ENCODE measurements around the gene KLHL35.
"Not testable (repeated sequence)": the region's sequence is repeated elsewhere in the genome, so short reads cannot be mapped to it uniquely, and the experiment has no call there.

Gene KLHL35

DNA sequence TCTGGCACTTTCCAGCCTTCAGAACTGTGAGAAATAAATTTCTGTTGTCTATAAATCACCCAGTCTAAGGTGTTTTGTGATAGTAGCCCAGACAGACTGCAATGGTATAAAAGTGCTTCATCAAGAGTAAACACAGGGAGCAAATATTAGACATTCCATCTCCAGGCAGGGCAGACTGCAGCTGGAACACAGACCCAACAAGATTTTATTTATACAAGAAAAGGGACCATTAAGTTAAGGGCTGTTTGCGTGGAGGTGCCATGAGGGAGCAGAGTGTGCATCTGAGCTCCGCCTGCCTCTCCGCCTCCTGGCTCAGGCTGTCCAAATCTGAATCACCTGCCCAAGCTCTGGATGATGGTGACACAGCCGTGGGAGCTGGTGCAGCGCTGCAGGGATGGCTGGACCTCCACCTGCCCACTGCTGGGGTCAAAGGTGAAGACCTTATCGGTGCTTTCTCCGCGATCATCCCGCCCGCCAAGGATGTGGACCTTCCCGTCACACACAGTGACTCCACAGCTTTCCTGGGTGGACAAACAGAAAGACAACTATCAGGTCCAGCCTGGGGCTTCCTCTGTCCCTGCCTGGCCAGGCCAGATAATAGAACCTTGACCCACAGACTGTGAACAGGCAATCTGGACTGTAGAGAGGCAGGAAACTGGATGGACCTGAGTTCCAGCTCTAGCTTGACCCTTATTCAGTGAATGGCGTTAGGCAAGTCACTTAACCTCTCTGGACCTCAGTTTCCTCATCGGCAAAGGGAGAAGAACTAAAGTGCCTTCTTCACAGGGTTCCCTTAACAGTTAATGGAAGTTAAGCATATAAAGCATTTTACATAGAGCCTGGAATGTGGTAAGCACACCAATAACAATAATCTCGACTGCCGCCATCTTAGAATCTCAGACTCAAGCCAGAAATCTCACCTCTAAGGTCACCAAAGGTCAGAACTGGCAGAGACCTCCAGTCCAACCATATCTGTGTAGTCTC lies 10.5 kb downstream of the KLHL35 start:
- TF ChIP-seq FOXA1 (IDR thresholded peaks at IDR 0.05) (no peak), FOXM1 (IDR thresholded peaks at IDR 0.05; ENCODE audit: borderline replicate concordance) (no peak), LEF1 (IDR thresholded peaks at IDR 0.05; ENCODE audit: borderline replicate concordance) (no peak), NFRKB (IDR thresholded peaks at IDR 0.05) (no peak), BHLHE40 (IDR thresholded peaks at IDR 0.05; ENCODE audit: borderline replicate concordance) (no peak), L3MBTL2 (conservative IDR thresholded peaks at IDR 0.05) (no peak), FOXK2 (IDR thresholded peaks at IDR 0.05) (no peak), SP1 (IDR thresholded peaks at IDR 0.05) (no peak), CTBP1 (IDR thresholded peaks at IDR 0.05; ENCODE audit: borderline replicate concordance) (no peak), TARDBP (IDR thresholded peaks at IDR 0.05) (no peak), ARNT (IDR thresholded peaks at IDR 0.05) (no peak), ZNF384 (IDR thresholded peaks at IDR 0.05) (no peak), HDGF (IDR thresholded peaks at IDR 0.05; ENCODE audit: borderline replicate concordance) (no peak)
- TF ChIP-seq, protein P1, sequence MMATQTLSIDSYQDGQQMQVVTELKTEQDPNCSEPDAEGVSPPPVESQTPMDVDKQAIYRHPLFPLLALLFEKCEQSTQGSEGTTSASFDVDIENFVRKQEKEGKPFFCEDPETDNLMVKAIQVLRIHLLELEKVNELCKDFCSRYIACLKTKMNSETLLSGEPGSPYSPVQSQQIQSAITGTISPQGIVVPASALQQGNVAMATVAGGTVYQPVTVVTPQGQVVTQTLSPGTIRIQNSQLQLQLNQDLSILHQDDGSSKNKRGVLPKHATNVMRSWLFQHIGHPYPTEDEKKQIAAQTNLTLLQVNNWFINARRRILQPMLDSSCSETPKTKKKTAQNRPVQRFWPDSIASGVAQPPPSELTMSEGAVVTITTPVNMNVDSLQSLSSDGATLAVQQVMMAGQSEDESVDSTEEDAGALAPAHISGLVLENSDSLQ (IDR thresholded peaks at IDR 0.05): no peak
- DNase-seq (ENCODE audit: extremely low spot score): no peak
- ChIA-PET POLR2A (no interaction called here), CTCF (no interaction called here)

DNA sequence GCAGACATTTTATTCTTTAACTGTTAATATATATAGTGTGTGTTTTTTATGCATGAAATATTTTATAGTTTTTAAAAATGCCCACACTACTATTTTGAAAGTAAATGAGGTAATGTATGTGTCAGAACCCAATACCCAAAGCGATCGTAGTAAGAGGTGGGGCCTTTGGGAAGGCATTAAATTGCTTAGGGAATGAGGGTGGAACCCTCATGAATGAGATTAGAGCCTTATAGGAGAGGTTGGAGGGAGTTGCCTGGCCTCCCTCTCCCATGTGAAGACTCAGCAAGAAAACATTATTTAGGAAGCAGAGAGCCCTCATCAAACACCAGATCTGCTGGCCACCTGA lies 11.1 kb downstream of the KLHL35 start:
- no peak for DNase-seq (ENCODE audit: extremely low spot score)
- CTCF ChIA-PET: no interaction called here
- TF ChIP-seq BHLHE40 (IDR thresholded peaks at IDR 0.05; ENCODE audit: borderline replicate concordance): no peak
- TF ChIP-seq CTBP1 (IDR thresholded peaks at IDR 0.05; ENCODE audit: borderline replicate concordance): no peak
- TF ChIP-seq NFRKB (IDR thresholded peaks at IDR 0.05): no peak
- TF ChIP-seq ELF4 (IDR thresholded peaks at IDR 0.05): no peak
- no peak for TF ChIP-seq SP1 (IDR thresholded peaks at IDR 0.05)
- no peak for TF ChIP-seq FOXA1 (IDR thresholded peaks at IDR 0.05)
- no peak for TF ChIP-seq SUZ12 (IDR thresholded peaks at IDR 0.05)
- TF ChIP-seq, protein P1 (IDR thresholded peaks at IDR 0.05): no peak
- TF ChIP-seq HDGF (IDR thresholded peaks at IDR 0.05; ENCODE audit: borderline replicate concordance): no peak
- no peak for TF ChIP-seq ZNF384 (IDR thresholded peaks at IDR 0.05)
- no peak for TF ChIP-seq LEF1 (IDR thresholded peaks at IDR 0.05; ENCODE audit: borderline replicate concordance)
- TF ChIP-seq FOXK2 (IDR thresholded peaks at IDR 0.05): no peak
- TF ChIP-seq ARNT (IDR thresholded peaks at IDR 0.05): no peak
- POLR2A ChIA-PET: no interaction called here

- no peak for DNase-seq (ENCODE audit: extremely low spot score)
- CTCF ChIA-PET: no interaction called here
- no peak for TF ChIP-seq HDGF (IDR thresholded peaks at IDR 0.05; ENCODE audit: borderline replicate concordance)
- TF ChIP-seq NFRKB (IDR thresholded peaks at IDR 0.05): no peak
- no peak for TF ChIP-seq LEF1 (IDR thresholded peaks at IDR 0.05; ENCODE audit: borderline replicate concordance)
- no peak for TF ChIP-seq ARNT (IDR thresholded peaks at IDR 0.05)
- TF ChIP-seq ZNF384 (IDR thresholded peaks at IDR 0.05): no peak
- no peak for TF ChIP-seq SUZ12 (IDR thresholded peaks at IDR 0.05)
- TF ChIP-seq FOXA1 (IDR thresholded peaks at IDR 0.05): no peak
- no peak for TF ChIP-seq TARDBP (IDR thresholded peaks at IDR 0.05)
- TF ChIP-seq, protein P1 (IDR thresholded peaks at IDR 0.05): no peak
- POLR2A ChIA-PET: no interaction called here
These were observed 11.9 kb downstream of the KLHL35 start for GRCh38 chr11:75421035-75421602.

DNA sequence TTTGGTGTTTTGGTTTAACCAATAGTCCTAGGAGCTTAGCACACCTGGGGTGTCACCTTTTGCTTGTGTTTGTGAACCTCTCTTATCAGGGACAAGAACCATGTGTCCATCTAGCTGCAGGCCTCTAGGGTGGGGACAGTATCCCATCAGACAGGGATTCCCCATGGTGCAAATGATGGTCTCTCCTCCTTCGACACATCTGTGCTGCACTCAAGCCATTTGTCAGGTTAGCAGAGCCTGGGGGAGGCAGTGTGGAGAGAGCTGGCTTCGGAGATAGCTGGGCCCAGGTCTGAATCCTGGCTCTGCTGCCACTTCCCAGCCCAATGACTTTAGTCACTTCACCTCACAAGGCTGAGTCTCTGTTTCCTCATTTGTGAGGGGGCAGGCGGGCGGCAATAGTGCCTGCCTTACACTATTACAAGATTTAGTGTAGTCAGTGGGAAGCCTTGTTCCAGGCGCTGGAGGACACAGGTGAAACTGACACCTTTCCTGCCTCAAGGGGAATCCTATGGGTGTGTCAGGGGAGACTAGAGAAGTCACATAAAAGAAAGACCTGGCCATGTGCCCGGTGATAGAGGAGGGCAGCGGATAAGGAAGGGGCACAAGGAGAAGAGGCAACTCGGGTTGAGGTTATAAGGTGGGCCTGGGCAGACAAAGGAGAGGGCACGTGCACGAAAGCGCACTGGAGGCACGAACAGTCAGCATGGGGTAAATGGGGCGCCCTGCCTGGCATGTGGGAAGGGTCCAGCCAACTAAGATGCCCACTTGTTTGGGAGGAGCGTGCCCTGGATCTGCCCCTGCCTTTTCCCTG lies 12.6 kb downstream of the KLHL35 start:
- ChIA-PET CTCF (no interaction called here), POLR2A (interaction anchor here (2.0 kb wide), 1 partner anchor 20 kb away, joined by 4 read pairs; no protein-coding TSS in a partner anchor)
- DNase-seq (ENCODE audit: extremely low spot score): no peak
- TF ChIP-seq, protein P1 (IDR thresholded peaks at IDR 0.05): no peak
- TF ChIP-seq BHLHE40 (IDR thresholded peaks at IDR 0.05; ENCODE audit: borderline replicate concordance): no peak
- TF ChIP-seq SUZ12 (IDR thresholded peaks at IDR 0.05): no peak
- no peak for TF ChIP-seq SP1 (IDR thresholded peaks at IDR 0.05)
- no peak for TF ChIP-seq FOXK2 (IDR thresholded peaks at IDR 0.05)
- TF ChIP-seq FOXM1 (IDR thresholded peaks at IDR 0.05; ENCODE audit: borderline replicate concordance): no peak
- no peak for TF ChIP-seq ELF4 (IDR thresholded peaks at IDR 0.05)
- no peak for TF ChIP-seq TARDBP (IDR thresholded peaks at IDR 0.05)
- TF ChIP-seq ARNT (IDR thresholded peaks at IDR 0.05): no peak

GRCh38 chr11:75413864-75414263 lies 19.1 kb downstream of the KLHL35 start:
- ChIA-PET POLR2A (interaction anchor here (1.5 kb wide), 1 partner anchor 14 kb away, joined by 4 read pairs; no protein-coding TSS in a partner anchor), CTCF (no interaction called here)
- no peak for DNase-seq (ENCODE audit: extremely low spot score)

DNA sequence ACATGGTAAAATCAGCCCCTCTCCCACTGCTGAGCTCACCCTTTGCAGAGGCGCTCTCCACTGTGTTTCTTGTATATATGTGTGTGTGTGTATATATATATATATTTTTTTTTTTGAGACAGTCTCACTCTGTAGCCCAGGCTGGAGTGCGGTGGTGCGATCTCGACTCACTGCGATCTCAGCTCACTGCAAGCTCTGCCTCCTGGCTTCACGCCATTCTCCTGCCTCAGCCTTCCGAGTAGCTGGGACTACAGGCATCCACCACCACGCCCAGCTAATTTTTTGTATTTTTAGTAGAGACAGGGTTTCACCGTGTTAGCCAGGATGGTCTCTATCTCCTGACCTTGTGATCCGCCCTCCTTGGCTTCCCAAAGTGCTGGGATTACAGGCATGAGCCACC lies 19.9 kb downstream of the KLHL35 start:
- POLR2A ChIA-PET: interaction anchor here (1.5 kb wide), 1 partner anchor 13 kb away, joined by 4 read pairs; no protein-coding TSS in a partner anchor
- CTCF ChIA-PET: not testable (repeated sequence)

More at GRCh38 chr11:75413864-75414263, 19.1 kb downstream of the KLHL35 start:
- no peak for TF ChIP-seq SP1 (IDR thresholded peaks at IDR 0.05)
- TF ChIP-seq LEF1 (IDR thresholded peaks at IDR 0.05; ENCODE audit: borderline replicate concordance): no peak
- TF ChIP-seq, protein P1 (IDR thresholded peaks at IDR 0.05): no peak
- TF ChIP-seq ELF4 (IDR thresholded peaks at IDR 0.05): no peak
- TF ChIP-seq NFRKB (IDR thresholded peaks at IDR 0.05): no peak
- TF ChIP-seq FOXA1 (IDR thresholded peaks at IDR 0.05): no peak
- no peak for TF ChIP-seq HDGF (IDR thresholded peaks at IDR 0.05; ENCODE audit: borderline replicate concordance)
- no peak for TF ChIP-seq ZNF384 (IDR thresholded peaks at IDR 0.05)
- TF ChIP-seq L3MBTL2 (conservative IDR thresholded peaks at IDR 0.05): no peak
- no peak for TF ChIP-seq FOXM1 (IDR thresholded peaks at IDR 0.05; ENCODE audit: borderline replicate concordance)

GRCh38 chr11:75409971-75410370 lies 23.0 kb downstream of the KLHL35 start:
- POLR2A ChIA-PET; DNase-seq (ENCODE audit: extremely low spot score); CTCF ChIA-PET: not testable (repeated sequence)

More for the DNA sequence above, 19.9 kb downstream of the KLHL35 start:
- DNase-seq (ENCODE audit: extremely low spot score): not testable (repeated sequence)
